ENCODE data around the gene MSH3.

- no peak for TF ChIP-seq MAX (IDR thresholded peaks at IDR 0.05)
- TF ChIP-seq JUNB (IDR thresholded peaks at IDR 0.05): no peak
- TF ChIP-seq ZSCAN20 (CRISPR knock-in tag; IDR thresholded peaks at IDR 0.05): no peak
- TF ChIP-seq ZNF302 (CRISPR knock-in tag; IDR thresholded peaks at IDR 0.05): no peak
- no peak for TF ChIP-seq CTCF (IDR thresholded peaks at IDR 0.05)
- no peak for TF ChIP-seq CBX8 (IDR thresholded peaks at IDR 0.05)
- TF ChIP-seq TP53 (CRISPR knock-in tag; IDR thresholded peaks at IDR 0.05): no peak
- no peak for TF ChIP-seq KDM1A (IDR thresholded peaks at IDR 0.05; ENCODE audit: low read depth)
- no peak for TF ChIP-seq POLR2A (IDR thresholded peaks at IDR 0.05; ENCODE audit: low read length)
- no peak for TF ChIP-seq PHF8 (IDR thresholded peaks at IDR 0.05; ENCODE audit: borderline replicate concordance, low read depth)
Observed at GRCh38 chr5:80809451-80809850, 155.0 kb downstream of the MSH3 start.
